Panc1 (cell line): ENCODE data around the gene RPL10A.

Experiments
- POLR2AphosphoS5 ChIP-seq: IDR thresholded peaks from 2 replicates; pipeline ENCODE4 v1.6.1; 2012; ENCODE audit warnings: mild to moderate bottlenecking, low read depth, low read length, moderate library complexity
- TCF7L2 ChIP-seq: IDR thresholded peaks from 2 replicates; pipeline ENCODE4 v1.6.1; 2011; ENCODE audit warnings: mild to moderate bottlenecking, low read depth, low read length, inconsistent platforms
- TF ChIP-seq, protein P1 (sequence below), 2 experiments: IDR thresholded peaks; 2 replicates each; pipeline ENCODE4 v1.6.1; 2011 to 2012; ENCODE audit warnings: low read depth in 2 of 2, control low read depth in 1 of 2, low read length in 1 of 2, mild to moderate bottlenecking in 1 of 2, moderate library complexity in 1 of 2; ENCODE audit not compliant: insufficient read depth in 1 of 2
- TF ChIP-seq, protein P2 (sequence below): fragments of 450-650 bp; IDR thresholded peaks from 2 replicates; pipeline ENCODE4 v1.5.1; 2017; ENCODE audit warnings: mild to moderate bottlenecking

DNA sequence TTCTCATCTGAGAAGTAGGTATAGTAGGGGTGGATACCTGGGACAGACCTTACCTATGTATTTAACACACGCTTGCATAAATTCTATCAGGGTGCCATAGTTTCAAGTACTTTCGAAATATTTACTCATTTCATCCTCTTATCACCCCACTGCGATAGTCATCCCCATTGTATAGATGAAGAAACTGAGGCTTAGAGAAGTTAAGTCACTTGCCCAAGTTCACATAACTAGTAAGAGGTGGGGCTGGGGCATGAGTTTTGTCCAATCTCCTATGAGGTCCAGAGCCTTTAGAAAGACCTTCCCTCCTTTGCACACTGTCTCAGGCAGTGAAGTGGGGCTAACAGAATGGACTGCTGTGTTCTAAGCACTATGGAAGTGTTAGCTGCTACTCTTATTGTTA, 38.3 kb downstream of the RPL10A start:
- TF ChIP-seq, protein P1, sequence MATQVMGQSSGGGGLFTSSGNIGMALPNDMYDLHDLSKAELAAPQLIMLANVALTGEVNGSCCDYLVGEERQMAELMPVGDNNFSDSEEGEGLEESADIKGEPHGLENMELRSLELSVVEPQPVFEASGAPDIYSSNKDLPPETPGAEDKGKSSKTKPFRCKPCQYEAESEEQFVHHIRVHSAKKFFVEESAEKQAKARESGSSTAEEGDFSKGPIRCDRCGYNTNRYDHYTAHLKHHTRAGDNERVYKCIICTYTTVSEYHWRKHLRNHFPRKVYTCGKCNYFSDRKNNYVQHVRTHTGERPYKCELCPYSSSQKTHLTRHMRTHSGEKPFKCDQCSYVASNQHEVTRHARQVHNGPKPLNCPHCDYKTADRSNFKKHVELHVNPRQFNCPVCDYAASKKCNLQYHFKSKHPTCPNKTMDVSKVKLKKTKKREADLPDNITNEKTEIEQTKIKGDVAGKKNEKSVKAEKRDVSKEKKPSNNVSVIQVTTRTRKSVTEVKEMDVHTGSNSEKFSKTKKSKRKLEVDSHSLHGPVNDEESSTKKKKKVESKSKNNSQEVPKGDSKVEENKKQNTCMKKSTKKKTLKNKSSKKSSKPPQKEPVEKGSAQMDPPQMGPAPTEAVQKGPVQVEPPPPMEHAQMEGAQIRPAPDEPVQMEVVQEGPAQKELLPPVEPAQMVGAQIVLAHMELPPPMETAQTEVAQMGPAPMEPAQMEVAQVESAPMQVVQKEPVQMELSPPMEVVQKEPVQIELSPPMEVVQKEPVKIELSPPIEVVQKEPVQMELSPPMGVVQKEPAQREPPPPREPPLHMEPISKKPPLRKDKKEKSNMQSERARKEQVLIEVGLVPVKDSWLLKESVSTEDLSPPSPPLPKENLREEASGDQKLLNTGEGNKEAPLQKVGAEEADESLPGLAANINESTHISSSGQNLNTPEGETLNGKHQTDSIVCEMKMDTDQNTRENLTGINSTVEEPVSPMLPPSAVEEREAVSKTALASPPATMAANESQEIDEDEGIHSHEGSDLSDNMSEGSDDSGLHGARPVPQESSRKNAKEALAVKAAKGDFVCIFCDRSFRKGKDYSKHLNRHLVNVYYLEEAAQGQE (IDR thresholded peaks at IDR 0.05; ENCODE audit: insufficient read depth in 1 of 2, low read depth in 2 of 2, low read length in 1 of 2), result no peak
- TF ChIP-seq, protein P2, sequence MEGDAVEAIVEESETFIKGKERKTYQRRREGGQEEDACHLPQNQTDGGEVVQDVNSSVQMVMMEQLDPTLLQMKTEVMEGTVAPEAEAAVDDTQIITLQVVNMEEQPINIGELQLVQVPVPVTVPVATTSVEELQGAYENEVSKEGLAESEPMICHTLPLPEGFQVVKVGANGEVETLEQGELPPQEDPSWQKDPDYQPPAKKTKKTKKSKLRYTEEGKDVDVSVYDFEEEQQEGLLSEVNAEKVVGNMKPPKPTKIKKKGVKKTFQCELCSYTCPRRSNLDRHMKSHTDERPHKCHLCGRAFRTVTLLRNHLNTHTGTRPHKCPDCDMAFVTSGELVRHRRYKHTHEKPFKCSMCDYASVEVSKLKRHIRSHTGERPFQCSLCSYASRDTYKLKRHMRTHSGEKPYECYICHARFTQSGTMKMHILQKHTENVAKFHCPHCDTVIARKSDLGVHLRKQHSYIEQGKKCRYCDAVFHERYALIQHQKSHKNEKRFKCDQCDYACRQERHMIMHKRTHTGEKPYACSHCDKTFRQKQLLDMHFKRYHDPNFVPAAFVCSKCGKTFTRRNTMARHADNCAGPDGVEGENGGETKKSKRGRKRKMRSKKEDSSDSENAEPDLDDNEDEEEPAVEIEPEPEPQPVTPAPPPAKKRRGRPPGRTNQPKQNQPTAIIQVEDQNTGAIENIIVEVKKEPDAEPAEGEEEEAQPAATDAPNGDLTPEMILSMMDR, result no peak
- TF ChIP-seq POLR2AphosphoS5 (no peak), TCF7L2 (no peak)
